ELR (cell line): ENCODE data around the gene CYLD.

Experiments used
- DNase-seq: peaks from one replicate; pipeline ENCODE4 v3.0.0-alpha.2; 2015; ENCODE audit warnings: low read depth

CYLD gene

DNA sequence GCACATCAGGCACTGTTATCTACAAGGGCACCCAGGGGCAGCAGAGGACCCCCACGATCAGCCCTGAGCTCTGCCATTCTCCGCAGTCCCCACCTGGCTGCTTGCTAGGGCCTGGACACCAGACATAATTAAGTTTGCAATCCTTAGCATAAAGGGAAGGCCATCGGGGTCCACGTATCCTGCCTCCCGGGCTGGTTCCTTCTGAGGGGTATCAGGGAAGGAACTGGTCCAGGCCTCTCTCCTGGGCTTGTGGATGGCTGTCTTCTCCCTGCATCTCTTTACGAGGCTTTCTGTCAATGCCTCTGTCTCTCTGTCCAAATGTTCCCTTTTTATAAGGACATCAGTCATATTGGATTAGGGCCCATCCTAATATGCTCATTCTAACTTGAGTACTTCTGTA is 77.8 kb downstream of the CYLD start:
- DNase-seq: no peak

DNA sequence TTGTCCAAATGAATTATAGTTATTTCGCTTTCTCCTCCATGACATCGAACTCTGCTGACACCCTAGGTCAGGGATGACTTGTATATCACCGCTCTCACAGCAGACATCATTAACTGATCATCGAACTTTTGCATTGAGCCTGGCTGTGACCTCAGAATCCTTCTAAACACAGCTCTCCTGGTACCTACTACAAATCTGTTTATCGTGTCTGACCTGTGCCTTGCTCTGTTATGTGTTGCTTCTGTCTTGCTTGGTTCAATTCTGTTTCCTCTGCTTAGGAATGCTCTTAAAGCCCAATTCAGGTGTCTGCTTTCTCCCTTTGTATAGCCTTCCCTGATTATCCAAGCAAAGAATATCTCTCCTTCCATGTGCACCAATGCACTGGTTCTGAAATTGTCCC is 78.3 kb downstream of the CYLD start:
- DNase-seq: no peak

DNA sequence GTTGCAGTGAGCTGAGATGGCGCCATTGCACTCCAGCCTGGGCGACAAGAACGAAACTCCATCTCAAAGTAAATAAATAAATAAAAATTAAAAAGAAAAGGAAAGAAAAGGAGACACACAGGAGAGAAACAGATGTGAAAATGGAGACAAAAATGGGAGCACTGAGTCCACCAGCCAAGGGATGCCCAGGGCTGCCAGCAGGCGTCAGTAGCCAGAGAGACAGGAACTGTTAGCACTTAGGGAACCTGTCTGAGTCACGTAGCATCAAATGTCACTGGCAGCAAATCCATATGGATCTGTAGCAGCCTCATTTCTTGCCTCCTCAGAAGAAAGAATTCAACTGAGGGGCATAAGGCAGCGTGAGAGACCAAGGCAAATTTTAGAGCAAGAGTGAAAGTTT is 79.7 kb downstream of the CYLD start:
- DNase-seq: peak; percentile 51

DNA sequence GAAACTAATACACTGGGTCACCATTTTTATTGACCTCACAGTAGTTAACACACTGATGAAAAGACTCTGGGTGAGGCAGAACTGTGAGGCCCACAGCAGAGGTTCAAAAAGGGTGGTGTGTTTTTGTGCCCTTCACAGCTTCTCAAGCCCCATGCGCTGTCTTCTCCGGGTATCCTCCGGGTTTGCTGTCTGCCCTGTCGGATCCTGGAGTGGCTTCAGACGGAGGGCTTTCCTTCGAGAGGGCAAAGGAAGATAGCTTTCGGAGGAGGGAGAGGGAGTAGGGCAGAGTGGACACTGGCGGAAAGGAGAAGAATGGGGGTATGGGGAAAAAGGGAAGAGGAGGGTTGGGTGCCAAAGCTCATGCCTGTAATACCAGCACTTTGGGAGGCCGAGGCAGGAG is 80.8 kb downstream of the CYLD start:
- DNase-seq: no peak

DNA sequence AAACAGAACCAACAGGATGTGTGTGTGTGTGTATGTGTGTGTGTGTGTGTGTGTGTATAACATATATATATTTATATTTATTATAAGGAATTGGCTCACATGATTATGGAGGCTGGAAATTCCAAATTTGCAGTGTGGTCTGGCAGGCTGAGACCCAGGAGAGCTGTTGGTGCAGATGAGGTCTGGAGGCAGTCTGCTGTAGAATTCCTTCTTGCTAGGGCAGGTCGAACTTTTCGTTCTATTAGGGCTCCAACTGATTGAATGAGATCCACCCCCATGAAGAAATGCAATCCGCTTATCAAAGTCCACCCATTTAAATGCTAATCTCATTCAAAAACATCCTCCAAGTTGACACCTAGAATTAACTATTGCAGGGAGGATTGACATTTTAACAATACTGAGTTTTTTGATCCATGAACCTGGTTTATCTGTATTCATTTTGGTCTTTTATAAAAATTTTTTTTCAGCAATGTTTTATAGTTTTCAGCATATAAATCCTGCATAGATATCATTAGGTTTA is 85.0 kb downstream of the CYLD start:
- DNase-seq: no peak

DNA sequence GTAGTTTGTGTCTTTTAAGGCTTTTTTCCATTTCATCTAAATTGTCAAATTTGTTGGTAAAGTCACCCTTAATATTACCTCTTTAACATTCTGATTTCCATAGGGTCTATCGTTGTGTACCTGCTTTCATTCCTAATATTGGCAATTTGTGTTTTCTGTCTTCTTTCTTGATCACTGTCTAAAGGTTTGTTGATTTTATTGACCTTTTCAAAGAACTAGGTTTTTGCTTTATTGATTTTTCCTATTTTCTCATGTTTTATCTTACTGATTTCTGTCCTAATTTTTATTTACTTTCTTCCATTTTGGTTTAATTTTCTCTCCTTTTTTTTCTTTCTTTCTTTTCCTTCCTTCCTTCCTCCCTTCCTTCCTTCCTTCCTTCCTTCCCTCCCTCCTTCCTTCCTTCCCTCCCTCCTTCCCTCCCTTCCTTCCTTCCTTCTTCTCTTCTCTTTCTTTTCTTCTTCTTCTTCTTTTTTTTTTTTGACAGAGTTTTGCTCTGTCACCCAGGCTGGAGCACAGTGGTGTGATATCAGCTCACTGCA is 86.3 kb downstream of the CYLD start:
- no peak for DNase-seq

DNA sequence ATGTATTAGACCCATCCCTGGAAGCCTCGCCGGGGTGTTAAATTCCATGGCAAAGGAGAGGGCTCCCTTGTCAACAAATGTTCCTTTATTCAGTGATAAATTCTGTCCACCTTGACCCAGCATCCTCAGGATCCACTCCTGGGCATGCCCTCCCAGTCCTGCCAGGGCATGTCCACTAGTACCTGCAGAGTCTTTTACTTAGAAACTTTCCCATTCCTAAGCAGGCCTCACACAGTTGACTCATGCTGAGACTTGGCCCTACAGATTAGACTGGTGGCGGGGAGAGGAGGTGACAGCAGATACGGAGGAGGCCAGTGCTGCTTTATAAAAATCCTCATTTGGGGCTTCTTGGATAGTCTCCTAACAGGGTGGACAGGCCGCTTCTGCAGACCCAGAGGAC is 88.8 kb downstream of the CYLD start:
- DNase-seq: no peak

DNA sequence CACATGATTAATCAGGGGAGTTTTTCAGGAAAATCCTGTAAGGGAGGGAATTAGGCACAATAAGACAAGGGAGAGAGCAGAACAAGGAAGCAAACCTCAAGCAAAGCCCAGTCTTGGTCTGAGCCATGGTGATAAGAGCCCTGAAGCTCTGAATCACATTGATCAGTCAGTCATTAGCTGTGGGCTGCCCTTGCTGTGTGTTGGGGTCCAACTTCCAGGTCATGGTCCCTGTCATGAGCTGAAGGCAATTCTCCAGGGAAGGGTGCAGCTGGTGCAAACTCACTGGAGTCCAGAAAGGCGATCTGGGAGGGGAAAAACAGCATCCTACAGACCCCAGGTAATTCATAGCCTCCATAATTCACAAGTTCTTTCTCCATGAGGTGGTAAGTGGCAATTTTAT is 89.9 kb downstream of the CYLD start:
- DNase-seq: no peak

DNA sequence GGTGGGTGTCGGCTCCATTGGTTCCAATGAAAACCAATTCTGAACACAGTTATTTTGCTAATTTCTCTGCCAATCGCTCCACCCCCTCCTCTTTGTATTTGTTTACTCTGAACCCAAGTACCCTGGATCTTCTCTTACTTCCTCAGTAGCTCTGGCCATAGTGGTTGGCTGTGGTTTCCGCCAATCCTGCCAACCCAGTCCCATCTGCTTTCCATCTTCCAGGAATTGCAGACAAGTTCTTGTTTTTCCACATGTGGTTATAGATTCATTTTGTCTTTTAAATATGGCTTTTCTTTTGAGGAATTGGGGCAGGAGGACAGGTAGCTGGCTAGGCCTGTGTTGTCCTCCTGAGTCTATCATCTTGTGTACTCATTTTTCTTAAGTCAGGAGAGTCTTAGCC is 92.0 kb downstream of the CYLD start:
- no peak for DNase-seq

DNA sequence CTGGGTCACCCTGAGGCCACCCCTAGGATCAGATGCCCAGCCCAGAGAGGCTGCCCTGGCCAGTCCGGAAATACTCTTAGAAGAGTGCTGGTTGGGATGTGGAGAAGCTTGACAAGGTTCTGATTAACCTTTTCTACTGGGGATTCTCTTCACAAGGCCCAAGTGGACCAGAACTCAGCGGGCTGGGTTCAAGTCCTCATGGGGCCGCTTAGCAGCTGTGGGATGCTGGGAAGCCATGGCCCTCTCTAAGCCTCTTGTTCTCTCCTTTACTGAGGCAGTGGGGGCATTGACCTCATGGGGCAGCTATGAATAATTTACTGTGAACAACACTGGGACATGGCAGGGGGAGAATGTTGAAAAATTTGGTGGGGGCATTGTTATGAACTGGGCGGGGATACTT is 92.8 kb downstream of the CYLD start:
- DNase-seq: no peak

DNA sequence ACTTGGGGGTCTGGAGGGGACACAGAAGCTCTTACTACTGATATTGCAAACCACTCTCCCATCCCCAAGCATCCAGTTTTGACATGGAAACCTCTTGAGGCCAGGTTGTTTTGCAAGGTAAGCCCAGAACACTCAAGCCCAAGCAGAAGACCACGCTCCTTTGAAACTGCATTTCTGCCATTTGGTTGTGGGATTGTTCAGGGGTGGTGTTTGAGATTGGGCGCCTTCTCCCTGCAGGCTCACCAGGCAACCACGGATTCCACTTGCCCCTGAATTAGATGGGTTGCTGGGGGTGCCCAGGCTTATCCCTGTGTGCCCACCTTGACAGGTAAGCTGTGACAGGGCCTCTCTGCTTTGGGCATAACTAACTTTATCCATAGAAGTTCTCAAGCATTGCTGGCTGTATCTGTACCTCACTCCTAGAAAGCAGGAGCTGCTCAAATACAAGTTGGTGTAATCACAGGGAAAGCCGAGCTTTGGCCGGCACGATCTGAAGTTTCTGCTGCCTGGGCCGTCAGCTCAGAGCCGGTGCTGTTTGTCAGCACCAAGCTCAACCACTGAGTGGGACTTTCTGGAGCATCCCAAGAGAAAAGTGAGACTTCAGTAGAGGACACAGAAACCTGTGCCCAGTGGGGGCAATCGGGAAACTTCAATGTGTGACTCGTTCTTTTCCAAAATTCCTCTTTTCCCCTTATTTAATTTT is 93.6 kb downstream of the CYLD start:
- DNase-seq: no peak

DNA sequence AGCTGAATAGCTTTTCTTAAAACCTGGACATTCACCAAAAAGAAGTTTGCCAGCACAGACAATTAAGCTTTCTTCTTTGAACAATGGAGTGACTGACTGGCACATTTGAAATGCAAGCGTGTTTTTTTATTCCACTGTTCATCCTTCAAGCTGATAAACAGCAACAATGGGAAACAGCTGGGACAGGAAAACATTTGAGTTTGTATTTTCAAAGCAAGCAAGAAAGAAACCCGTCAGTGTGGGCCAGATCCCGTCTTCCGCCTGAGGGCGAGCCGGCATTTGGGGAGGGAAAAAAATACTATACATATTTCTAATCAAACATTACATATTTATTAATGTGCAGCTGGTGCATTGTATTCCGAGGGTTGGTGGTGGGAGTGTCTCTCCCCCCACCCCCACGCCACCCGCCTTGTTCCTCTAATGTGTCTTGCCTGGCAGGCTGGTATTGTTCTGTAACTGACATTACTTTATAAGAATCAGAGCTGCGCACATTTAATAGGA is 94.3 kb downstream of the CYLD start:
- DNase-seq: no peak

DNA sequence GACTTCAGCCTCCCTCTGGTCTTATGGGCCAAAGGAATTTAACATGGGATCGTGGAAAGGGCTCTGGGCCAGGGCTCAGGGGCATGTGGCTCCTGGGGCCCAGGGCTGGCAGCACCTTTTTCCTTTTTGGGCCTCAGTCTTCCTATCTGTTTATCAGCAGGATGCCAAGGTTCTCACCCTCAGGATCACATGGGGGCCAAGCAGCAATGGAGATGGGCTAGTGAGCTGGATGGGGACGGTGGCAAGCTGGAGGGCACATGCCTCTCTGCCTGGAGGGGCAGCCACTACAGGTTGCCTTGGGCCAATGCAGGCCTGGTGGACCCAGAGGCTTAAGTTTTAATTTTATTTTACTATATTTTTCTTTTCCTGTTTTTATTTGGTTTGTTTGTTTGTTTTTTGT is 95.4 kb downstream of the CYLD start:
- DNase-seq: no peak

DNA sequence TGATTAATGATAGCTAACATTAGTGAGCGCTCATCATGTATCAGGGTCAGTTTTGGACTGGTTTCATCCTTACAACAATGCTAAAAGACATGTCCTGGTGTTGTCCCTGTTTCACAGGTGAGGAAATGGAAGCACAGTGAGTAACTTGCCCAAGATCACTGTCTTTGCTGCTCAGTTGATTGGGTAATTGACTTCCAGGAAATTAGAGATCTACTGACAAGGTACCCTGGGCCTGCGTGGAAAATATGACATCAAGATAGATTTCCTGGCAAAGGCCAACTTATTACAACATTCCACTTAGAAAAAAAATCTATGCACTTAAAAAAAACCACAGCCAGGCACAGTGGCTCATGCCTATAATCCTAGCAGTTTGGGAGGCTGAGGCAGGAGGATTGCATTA is 96.3 kb downstream of the CYLD start:
- no peak for DNase-seq

DNA sequence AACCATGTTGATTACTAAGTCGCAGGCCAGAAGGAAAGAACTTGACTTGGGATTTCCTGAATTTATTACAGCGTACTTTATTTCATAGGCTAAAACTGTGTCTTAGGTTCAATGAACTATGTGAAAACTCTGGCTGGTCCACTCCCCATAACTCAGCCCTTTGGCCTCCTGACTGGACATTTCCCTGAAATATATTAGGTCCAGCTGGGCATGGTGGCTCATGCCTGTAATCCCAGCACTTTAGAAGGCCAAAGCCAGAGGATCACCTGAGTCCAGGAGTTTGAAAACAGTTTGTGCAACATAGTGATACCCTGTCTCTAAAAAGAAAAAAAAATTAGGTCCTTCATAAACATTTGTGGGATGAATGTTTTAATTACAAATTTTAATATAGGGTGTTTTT is 97.0 kb downstream of the CYLD start:
- DNase-seq: no peak

DNA sequence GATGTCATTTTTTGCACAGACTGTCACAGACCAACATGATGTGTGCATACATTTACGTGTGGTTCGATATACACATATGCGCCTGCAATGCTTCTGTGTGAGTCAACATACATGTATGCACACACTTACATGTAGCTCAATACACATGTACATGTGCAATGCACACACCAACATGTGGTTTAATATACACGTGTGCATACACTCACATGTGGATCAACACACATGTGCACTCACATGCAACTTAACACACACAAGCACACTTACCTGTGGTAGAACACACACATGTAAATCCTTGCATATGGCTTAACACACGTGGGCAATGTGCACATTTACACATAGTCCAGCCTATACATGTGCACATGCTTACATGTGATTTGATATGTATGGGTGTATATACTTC is 97.5 kb downstream of the CYLD start:
- no peak for DNase-seq

DNA sequence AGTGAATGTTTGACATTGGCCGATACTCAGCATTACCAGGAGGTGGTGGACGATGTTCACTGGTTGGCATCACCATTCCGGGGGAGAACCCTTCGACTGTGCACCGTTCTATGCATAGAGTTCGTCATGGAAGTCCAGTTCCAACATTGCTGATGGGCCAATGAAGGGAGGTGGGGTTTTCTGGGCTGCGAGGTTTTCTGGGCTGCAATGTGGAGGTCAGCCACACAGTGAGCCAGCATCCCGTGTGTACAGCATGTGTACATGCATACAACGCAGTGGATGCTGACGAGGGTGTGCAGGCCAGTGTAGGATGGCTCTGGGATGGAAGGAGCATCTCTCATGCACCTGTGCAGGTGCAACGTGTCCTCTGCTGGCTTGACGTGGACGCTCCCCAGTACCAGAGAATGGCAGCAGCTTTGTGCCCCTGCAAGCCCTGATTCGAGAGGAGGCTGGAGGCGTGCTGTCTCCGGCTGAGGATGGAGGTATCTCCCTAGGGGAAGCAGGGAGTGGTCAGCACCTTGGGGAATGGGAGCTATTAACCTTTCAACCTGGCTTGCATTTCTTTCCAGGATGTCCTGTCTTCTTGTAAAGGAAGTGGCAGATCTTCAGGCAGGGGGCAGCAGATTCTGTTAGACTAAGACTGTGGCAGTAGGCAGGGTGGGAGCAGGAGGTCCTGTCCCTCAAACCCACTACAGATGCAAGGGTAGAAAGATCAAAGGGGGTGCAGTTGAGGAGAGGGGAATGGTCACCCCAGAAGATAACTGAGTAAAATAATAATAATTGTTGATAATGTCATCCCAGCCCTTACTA is 98.2 kb downstream of the CYLD start:
- no peak for DNase-seq

DNA sequence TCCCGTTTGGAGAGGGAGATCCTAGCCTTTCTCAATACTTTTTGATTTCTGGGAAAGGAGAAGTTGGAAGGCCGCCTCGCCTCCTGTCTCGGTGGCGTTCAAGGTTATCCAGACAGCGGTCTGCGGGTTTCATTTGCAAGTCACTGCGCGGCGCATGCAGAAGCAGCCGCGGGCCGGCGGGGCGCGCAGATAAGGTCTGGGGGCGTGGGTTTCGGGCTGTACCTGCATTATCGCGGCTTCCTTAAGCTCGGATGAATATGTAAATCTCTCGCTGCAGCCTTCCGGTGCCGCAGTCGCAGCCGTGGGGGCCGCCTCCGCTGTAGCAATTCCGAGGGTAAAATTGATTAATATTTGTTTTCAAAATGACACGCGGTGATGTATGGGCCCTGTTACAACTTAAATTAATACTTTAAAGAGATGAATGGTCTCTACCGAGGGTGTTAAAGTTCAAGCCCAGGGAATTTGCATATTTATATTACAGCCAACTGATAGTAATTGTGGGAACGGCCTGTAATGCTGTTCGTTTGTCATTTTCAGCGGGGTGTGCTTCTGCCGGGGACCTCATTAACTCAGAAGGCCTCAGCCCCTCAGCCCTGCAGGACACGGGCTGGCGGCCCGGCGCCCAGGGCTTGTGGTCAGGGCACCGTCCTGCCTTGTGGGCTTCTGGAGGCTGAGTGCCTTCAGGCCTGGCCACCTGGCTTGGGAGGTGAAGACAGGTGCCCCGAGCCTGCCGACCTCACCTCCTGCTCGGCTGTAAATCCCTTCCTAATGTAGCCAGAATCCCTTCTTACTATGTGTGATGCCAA is 99.4 kb downstream of the CYLD start:
- no peak for DNase-seq

DNA sequence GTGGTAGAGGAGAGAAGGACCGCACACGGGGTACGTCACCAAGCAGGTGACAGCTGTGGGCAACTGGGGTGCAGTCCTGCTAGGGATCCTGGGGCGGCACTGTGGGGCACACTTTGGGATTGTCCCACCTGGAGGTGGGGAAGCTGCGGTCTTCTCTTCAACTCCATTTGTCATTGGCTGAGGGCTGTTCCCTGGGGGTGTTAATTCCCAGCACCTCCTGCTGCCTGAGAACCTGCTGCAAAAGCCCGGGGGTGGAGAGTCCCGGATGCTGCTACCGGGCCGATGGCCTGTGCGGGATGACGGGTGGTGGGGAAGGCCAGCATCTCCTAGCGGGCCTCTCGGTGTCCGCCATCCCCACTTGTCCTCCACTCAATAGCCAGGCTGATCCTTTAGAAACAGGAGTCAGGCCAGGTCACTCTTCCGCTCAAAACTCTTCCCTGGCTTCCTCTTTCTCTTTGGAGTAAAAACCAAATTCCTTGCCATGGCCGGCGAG is 100.2 kb downstream of the CYLD start:
- DNase-seq: no peak

DNA sequence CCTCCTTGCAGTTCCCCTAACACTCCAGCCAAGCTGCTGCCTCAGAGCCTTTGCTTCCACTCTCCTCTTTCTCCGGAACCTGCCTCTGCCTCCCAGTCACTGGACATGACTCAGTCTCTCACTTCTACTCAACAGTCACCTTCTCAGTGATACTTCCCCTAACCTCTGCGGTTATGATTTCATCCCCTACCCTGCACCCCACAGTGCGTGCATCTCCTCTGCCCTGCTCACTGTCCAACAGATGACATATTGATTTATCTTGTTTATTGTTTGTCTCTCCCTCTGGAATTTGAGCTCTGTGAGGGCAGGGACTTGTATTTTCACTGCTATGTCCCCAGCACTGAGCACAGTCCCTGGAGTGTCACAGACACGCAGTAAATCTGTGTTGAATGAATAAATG is 100.7 kb downstream of the CYLD start:
- peak; percentile 51 for DNase-seq

DNA sequence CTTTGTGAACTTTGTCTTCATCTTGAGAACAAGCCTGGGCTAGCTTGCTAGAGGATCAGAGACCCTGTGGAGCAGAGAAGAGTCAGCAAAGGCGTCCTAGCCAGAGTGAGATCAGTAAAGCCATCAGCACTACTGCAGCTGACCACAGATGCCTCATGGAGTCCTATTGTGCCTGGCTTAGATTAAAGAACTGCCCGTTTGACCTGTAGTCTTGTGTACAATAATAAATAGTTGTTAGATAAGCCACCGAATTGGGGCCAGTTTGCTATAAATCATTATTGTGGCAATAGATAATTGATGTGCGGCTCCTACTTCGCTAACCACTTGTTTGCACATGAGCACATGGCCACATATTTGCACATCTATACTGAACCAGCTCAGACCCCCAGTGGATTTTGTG is 103.0 kb downstream of the CYLD start:
- no peak for DNase-seq

DNA sequence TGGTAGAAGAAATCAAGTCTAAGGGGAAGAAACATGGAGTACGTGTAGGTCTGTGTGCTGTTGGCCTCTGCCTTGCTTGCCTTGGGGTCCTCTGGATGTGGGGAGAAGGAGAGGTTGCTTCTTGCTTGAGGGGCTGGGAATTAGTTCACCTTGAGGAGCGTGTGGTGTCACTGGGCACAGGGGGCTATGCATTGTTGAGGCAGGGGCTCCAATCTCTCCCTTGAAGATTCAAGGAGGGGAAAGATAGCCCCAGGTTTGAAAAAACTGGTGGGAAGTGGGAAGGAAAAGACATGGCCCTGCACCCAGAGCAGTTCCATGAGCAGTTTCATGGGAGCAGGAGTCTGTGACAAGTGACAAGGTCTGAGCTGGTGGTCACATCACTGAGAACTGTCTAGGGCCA is 103.4 kb downstream of the CYLD start:
- DNase-seq: no peak
